Measurements from ENCODE around the gene KPNA1.
"Not testable (repeated sequence)": the region's sequence is repeated elsewhere in the genome, so short reads cannot be mapped to it uniquely, and the experiment has no call there.

KPNA1 gene

DNA sequence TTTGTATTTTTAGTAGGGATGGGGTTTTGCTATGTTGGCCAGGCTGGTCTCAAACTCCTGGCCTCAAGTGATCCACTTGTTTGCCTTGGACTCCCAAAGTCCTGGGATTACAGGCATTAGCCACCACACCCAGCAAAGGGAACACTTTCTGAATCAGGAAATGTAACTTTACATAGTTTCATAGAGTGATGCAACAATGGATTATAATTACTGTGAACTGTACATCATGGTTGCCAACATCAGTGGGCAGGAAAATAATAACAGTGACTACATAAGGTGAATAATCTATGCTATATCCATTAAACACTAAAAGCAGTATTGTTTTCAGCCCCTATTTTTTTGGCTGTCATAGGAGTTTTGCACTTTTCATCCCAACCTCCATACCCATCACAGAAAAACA, 5.0 kb upstream of the KPNA1 start:
- no peak for DNase-seq

DNA sequence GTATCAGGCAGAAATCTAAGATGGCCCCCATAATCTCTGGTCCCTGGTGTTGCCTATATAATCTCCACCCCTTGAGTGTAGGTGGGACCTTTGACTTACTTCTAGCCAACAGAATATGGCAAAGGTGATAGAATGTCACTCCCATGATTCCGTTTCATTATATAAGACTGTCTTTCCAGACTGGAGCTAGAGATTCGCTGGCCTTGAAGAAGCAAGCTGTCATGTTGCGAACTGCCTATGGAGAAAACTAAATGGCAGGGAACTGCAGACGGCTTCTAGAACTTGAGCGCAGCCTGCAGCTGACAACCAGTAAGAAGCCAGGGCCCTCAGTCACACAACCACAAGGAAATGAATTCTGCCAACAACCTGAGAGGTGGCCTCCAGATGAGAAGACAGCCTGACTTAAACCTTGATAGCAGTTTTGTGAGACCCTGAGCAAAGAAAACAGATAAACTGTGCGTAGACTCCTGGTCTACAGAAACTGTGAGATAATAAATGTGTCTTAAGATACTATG, 2.2 kb upstream of the KPNA1 start:
- no peak for DNase-seq

DNA sequence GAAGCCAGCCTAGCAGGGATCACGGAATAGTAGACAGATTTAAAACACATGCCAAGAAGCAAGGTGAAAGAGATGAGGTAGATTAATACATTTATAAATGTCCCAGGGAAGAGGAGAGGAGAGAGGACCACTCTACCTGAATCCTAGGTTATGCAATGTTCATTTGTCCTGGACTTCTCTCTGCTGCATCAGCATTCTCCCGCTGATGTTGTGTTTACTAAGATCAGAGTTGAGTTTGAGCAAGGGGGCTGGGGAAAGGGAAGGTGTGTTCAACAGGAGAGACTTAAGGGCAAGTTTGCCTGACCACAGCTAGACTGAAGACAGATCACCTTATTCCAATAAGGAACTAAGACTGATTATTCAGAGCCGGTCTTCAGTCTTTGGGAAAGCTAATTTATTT, 1.1 kb upstream of the KPNA1 start:
- no peak for DNase-seq

DNA sequence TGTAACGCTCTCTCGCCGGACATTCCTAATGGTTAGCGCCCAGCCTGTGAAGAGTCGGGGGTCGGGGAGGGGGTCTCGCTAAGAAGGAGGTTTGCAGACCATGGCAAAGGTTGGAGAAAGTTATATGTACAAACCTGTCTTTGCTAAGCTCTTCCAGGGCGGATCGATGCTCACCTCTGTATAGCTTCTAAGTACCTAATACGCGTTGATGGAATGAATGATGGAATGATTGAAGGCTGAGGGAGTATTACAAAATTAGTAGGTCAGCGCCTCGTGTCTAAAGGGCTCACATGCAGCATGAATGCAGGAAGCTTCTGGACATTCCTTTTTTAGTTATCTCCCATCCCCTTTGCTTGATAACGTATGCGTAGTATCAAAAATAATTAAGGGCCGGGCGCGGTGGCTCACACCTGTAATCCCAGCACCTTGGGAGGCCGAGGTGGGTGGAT, 305 bp upstream of the KPNA1 start:
- no peak for DNase-seq

- DNase-seq: no peak
These were observed 1.2 kb downstream of the KPNA1 start for GRCh38 chr3:122513386-122514122.

DNA sequence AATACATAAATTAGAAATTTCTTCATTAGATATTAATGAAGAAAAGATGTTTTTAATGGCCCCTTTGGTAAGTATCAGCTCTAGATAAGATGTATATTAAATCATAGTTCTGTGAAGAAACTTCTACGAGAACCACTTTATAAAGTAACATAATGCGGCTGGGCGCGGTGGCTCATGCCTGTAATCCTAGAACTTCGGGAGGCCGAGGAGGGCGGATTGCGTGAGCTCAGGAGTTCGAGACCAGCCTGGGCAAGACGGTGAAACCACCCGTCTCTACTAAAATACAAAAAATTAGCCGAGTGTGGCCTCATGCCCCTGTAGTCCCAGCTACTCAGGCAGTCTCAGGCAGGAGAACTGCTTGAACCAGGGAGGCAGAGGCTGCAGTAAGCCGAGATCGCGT, 2.5 kb downstream of the KPNA1 start:
- no peak for DNase-seq

- no peak for DNase-seq
These were observed 3.7 kb downstream of the KPNA1 start for GRCh38 chr3:122510878-122511535.

DNA sequence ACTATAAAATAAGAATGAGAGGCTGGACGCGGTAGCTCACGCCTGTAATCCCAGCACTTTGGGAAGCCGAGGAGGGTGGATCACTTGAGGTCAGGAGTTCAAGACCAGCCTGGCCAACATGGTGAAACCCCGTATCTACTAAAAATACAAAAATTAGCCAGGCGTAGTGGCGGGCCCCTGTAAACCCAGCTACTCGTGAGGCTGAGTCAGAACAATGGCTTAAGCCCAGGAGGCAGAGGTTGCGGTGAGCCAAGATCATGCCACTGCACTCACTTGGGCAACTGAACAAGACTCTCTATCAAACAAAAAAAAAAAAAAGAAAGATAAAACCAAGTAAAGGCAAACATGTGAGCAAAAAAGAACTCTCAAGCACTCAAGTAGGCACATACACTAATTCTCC, 5.8 kb downstream of the KPNA1 start:
- DNase-seq: not testable (repeated sequence)

- DNase-seq: no peak
These were observed 6.4 kb downstream of the KPNA1 start for GRCh38 chr3:122508135-122508914.

- DNase-seq: no peak
These were observed 8.3 kb downstream of the KPNA1 start for GRCh38 chr3:122506450-122506849.

DNA sequence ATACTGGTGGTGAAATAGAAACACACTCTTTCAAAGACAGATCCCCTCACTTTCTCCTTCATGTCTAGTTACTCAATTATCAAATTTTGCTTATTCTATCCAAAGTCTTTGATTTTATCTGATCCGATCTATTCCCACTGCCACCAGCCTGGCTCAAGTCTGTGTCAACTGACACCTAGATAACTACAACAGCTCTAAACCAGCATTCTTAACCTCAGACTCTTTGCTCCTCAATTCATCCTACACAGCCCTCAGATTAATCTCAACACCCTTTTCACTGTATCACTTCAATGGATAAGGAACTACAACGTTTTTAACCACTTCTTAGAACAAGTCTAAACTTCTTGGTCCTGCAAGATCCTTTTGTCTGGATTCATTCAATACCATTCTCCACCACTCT, 9.1 kb downstream of the KPNA1 start:
- DNase-seq: no peak

DNA sequence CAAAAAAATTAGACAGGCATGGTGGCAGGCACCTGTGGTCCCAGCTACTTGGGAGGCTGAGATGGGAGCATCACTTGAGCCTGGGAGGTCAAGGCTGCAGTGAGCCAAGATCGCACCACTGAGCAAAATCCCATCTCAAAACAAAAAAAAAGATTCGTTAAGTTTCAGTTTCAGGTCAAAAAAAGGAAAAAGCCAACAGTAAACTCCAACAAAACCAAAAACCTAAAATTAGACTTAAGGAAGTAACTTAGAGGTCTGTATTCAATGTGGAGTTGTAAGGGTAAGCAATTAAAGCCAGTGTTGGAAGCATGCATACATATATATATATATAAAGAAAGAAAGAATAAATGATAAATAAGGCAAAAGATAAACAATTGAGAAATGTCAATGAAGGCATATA, 11.8 kb downstream of the KPNA1 start:
- DNase-seq: no peak

DNA sequence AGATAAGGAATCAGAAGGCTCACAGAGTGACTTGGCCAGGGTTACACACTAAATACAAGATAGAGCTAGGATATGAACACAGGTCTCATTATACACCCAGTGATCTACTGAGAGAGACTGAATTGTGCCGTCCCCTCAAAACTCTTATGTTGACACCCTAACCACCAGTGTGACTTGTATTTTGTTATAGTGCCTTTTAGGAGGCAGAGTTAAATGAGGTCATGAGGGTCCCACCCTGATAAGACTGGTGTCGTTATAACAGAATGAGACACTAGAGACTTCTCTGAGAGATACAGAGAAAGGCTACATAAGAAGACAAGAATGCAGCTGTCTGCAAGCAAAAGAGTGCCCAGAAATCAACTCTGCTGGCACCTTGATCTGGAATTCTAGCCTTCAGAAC, 12.6 kb downstream of the KPNA1 start:
- no peak for DNase-seq

GRCh38 chr3:122500964-122501363, 13.8 kb downstream of the KPNA1 start:
- DNase-seq: not testable (repeated sequence)

GRCh38 chr3:122498152-122498551, 16.6 kb downstream of the KPNA1 start:
- no peak for DNase-seq

DNA sequence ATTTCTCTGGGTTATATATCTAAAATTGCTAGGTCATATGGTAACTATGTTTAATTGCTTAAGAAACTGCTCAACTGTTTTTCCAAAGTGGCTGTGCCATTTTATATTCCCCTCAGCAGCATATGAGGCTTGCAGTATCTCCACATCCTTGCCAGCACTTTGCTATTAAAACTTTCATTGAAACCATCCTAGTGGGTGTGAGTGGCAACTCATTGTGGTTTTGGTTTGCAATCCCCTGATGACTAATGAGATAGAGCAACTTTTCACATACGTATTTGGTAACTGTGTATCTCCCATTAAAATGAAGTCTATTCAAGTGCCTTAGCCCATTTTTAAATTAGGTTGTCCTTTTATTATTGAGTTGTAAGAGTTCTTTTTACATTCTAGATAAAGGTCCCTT, 17.3 kb downstream of the KPNA1 start:
- no peak for DNase-seq

- no peak for DNase-seq
These were observed 18.2 kb downstream of the KPNA1 start for GRCh38 chr3:122496508-122496907.

DNA sequence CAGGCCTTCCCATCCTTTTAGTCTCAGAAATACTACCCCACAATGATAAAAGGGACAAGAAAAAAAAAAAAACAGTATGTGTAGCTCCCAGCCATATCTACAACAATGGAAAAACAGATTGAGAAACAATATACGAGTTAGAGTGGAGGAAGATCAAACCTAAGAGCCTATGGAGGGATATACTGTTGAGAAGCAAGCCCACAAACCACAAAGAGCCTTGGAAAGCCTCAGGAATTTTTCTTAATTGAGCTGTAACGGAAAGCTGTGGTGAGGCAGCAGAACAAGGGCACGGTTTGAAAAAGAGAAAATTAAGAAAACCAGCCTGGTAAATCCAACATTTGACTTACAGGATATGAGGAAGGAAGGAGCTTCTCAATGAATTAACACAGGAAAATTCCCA, 21.4 kb downstream of the KPNA1 start:
- no peak for DNase-seq

GRCh38 chr3:122488262-122488973, 26.3 kb downstream of the KPNA1 start:
- DNase-seq: no peak

GRCh38 chr3:122484985-122485384, 29.8 kb downstream of the KPNA1 start:
- no peak for DNase-seq

GRCh38 chr3:122481390-122481789, 33.3 kb downstream of the KPNA1 start:
- DNase-seq: no peak

DNA sequence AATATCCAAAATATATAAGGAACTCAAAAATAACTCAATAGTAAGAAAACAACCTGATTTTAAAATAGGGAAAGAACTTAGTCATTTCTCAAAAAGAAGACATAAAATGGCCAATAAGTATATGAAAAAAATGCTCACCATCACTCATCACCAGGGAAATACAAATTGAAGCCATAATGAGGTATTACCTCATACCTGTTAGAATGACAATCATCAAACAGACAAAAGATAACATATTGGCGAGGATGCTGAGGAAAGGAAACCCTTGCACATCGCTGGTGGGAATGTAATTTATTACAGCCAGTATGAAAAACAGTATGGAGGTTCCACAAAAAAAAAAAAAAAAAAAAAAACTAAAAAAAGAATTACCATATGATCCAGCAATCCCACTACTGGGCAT, 38.2 kb downstream of the KPNA1 start:
- DNase-seq: no peak

GRCh38 chr3:122475316-122475715, 39.4 kb downstream of the KPNA1 start:
- DNase-seq: no peak
